Skin of body (tissue), 2 donors: ENCODE results near the gene AK1. TPM values are rescaled to one million over a fixed set of nuclear protein-coding genes. Genes with fewer than 3 reads are reported as not detected.

Experiments used
- DNase-seq: peaks from one replicate; lab custom pipeline; 2025; lab: John Stamatoyannopoulos, UW
- total RNA-seq: library from RNA; depleted of rRNA; stranded (reverse); fragments of >200 nt; gene quantifications from one replicate; pipeline ENCODE4 v1.2.3, GENCODE V29; 2014

AK1 gene
- total RNA-seq, 1 donor from 2014 or later, result 47.1 TPM

DNA sequence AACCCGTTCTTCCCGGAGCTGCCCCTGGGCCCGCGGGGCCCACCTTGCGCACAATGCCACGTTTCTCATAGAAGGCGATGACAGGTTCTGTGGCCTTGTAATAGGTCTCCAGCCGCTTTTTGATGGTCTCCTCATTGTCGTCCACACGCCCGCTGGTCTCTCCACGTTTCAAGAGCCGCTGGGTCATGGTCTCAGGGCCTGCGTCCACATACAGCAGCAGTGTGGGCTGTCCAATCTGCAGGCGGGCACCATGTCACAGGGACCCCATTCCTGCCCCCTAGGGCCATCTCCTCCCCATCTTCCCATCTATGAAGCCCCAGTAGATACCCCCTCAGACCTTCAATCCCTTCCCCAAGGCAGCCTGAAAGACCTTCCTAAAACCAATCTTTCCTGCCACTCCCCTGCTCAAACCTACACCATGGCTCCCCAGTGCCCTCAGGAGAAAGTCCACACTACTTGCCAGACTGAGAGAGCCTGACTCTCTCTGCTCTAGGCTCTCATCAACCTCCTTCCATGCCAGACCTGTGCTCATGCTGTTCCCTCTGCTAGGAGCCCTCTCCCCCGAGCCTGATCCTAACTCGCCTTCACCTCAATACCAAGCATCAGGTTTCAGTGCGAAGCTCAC, 9.1 kb downstream of the AK1 start:
- no peak for DNase-seq

DNA sequence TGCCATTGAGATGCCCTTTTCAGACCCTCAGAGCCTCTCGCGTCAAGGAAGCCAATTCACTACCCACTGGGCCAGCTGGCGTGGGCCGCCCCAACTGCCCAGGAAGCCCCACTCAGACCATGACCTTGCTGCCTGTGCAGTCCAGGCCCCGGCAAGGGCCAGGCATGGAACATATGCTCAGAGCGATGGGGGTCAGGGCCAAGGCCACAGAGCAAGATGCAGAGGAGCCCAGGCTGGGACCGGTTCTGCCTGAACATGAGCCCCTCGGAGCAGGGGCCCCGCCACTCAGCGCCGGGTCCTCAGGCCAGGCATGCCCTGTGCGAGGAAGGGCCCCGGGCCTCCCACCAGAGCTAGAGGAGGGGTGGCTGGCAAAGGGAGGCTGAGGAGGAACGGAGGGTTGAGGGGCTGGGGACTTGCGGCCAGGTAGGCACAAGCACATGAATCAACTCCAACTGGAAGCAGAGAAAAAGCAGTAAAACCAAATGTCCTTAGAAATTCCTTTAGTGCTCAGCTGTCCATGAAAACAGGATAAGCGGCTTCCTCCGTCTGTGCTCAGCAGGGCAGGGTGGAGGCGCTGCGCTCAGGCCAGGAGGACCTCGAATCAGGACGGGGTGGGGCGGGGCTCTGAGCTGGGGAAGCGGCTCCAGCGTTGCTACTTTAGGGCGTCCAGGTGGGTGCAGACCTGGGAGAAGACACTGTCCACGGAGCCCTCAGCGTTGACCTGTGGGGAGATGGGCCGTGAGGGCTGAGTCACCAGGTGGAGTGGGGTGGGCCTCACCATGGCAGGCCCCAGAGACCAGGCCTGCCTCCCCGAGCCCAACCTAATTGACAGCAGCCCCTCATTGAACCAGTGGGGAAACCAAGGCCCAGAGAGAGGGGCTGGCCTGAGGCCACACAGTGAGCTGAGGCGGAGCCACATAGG, 9.9 kb downstream of the AK1 start:
- DNase-seq, result no peak

DNA sequence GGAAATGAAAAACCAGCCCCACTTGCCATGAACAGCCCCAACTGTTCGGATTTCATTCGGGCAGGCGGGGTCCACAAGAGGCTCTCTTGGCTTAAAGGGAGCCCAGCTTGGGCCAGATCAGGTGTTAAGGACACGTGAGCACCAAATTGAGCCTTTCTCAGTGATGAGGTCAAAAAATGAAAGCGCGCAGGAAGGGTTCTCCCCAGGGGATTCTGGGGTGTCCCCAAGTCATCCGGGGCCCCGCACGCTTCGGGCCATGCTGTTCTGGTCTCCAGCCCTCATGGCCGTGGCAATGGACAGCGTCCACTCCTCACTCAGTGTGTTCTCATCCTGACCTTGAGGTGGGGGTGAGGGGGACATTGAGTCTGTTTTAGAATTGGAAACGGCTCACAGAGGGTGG, 10.9 kb downstream of the AK1 start:
- DNase-seq, result no peak

DNA sequence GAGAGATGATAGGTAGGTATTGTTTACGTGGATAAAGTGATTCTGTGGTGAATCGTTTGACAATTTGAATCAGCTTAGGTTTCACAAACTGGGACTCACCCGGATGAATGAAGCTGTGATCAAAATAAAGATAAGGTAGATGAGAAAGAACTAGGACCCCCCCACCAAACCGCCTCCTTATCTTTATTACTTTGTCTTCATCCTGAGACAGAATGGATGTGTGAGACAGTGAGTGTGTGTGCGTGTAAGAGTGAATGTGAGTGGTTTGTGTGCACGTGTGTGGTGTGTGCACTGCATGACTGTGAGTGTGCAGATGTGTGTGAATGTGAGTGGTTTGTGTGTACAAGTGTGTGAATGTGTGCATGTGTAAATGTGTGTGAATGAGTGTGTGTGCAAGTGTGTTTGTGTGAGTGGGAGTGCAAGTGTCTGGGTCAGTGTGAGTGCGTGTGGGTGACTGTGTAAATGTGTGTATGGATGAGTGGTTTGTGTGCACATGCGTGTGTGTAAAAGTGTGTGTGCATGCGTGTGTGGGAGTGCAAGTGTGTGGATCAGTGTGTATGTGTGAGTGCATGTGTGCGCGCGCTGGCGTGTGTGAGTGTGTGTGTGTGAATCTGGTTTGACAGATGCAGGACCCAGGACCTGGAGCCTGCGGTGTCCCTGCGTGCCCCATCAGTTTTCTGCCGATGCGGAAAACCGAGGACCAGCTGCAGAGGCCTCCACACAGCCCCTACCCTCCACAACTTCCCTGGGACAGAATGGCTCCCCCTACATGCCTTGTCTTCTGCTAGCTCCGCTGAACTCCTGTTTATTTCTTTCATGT, 11.6 kb downstream of the AK1 start:
- no peak for DNase-seq

DNA sequence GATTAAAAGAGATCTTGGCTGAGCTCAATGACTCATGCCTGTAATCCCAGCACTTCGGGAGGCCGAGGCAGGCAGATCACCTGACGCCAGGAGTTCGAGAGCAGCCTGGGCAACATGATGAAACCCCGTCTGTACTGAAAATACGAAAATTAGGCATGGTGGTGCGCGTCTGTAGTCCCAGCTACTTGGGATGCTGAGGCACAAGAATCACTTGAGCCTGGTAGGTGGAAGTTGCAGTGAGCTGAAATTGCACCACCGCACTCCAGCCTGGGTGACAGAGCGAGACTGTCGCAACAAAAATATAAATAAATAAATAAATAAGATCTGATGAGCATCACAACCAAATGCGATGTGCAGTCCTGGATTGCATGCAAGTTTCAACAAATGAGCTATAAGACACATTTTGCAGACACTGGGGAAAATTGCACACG, 14.3 kb downstream of the AK1 start:
- DNase-seq, result no peak

DNA sequence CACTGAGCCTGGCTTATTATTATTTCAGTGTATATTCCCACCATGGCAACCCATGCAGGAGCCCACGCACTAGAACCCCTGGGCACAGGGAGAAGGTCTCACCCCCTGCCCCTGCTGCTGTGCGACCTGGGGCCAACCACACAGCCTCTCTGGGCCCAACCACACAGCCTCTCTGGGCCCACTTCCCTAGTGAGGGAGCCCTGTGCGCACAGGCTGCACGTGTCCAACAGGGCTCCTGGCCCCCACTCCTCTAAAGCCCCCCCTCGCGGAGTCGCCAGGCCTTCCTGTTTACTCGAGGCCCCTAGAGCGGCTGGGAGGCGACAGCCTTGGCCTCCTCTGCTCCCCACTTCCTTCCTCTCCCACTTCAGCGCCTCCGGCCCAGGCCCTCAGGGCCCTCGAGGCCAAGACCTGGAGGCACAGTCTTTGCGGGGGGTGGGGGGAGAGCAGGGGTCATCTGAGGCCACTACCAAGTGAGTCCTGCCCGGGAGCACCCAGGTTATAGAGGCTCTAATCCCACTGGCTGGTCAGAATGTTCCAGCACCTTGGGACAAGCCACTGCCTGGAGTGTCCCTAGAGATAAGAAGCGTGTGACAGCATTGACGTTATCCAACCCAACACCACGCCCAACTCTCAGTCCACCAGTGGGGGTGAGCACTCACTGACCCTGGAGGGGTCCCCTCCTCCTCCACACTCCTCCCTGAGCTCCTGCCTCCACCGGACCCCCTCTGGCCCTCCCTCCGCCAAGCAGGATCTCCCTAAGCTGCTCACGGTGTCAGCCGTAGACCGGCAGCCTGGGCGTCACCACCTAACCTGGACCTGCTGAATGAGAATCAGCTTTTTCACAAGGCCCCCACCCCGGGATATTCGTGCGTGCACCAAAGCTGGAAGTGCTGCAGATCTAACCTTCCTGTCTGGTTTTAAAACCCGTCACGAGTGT, 15.1 kb downstream of the AK1 start:
- DNase-seq, result no peak

DNA sequence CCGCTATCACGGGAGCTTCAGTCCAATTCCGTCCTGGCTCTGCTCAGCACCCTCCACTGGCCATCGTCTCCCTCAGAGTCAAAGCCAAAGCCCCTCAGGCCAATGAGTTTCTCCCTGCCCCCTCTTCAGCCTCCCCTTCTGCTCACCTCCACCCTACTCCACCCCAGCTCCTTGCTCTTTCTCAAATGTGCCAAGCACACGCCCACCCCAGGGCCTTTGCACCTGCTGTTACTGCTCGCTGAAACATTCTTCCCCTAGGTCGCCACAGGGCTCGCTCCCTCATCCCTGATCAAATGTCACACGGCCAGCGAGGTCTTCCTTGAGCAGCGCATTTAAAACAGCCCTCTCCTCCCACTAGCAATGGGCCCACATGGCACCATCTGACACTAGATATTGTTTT, 16.7 kb downstream of the AK1 start:
- DNase-seq, result no peak

DNA sequence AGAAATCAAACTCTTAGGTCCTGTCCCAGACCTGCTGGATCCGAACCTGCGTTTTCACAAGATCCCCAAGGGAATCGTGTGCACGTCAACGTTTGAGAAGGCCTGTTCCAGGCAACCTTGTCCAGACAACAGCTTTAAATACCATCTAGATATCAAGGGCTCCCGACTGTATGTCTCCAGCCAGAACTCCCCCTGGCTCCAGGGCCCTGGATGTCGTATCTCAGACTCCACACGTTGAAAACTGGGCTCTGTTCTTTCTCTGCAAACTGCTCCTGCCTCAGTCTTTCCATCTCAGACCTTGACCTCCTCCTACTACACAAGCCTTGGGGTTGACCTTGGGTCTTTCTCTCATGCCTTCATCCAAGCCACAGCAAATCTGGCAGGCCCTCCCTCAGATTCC, 17.2 kb downstream of the AK1 start:
- DNase-seq, result no peak

DNA sequence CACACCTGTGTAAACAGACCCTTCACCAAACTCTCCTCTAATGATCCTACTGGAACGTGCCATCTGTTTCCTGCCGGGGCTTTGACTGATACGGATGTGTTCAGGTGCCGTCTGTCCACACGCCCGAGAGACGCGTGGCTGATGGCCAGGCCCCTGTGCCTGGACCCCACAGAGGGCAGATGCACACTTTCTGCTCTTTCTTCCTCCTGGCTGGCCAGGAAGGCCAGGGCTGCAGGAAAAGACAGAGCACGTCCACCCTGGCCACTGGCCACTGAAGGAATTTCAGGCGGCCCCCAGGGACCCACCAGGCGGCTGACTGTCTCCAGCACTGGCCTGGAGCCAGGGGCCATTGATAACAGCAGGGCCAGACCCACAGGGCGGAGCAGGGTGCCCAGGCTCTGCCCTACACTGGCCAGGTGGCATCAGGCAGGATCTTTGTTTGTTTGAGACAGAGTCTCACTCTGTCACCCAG, 19.4 kb downstream of the AK1 start:
- no peak for DNase-seq

DNA sequence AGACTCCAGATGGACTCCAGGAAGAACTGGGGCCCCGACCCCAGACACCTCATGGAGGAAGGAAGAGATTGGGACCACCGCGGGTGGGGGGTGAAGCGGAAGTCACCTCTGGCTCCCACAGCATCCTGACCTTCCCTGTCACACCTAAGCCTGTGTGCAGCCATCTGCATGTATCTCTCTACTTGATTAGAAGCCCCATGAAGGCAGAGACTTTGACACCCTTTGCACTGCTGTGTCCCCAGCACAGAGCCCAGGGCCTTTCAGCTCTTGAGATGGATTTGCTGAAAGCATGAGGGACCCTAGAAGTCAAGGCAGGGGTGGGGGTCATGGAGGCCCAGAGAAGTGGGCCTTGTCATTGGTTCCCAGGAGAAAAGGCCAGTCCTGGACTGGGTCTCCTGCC, 20.2 kb downstream of the AK1 start:
- no peak for DNase-seq

DNA sequence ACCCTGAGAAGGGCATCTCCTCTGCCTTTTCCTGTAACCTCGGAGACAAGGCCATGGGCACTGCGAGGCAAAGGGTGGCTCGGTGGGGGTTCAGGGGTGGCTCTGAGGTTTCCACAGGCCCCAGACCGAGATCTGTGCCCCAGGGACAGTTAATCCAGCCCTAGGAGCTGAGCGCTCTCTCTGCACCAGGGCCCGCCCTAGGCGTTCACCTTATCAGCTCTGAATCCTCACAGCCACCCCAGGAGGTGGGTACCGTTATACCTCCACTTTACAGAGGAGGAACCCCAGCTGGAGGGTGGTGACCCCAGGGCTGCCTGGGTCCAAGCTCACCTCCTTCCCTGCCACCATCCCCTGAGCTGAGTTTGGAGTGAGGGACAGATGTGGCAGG, 20.8 kb downstream of the AK1 start:
- no peak for DNase-seq

DNA sequence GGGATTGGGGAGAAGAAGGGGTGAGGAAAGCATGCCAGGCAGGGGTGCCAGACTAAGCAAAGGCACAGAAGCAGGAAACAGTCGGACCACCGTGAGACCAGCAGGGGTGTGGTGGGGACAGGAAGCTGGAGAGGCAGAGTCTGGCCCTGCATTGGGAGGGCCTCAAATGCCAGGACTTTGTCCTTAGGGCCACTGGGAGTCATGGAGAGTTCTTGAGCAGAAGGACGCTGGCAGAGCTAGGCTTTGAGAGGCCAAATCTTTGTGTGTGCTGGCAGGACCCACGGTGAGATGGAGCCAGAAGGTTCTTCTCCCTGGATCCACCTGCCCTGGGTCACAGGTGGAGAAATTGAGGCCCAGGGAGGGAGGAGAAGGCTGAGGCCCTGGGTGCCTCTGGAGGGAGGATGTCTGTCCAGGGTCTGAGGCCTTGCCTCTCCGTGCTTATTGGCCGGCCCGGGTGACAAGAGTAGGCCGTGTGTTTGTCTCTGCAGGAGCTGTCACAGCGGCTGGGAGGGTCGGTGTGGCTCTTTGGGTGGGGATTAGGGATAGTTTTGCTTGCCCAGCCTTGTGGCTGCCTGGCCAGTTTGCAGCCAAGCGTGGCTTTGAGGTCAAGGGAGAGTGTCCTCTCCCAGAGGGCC, 21.3 kb downstream of the AK1 start:
- DNase-seq, result no peak

DNA sequence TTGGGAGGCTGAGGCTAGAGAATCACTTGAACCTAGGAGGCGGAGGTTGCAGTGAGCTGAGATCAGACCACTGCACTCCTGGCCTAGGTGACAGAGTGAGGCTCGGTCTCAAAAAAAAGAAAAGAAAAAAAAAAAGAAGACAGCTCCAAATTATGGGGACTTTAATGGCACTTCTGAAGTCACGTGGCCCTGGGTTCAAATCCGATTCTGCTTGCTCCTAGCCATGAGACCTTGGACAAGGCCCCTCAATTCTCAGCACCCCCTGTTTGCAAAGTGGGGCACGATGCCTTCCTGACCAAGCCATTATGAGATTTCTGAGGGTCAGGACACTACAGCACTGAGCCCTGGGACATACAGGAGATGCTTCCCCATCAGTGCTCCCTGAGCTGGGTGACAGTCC, 22.0 kb downstream of the AK1 start:
- DNase-seq, result no peak

DNA sequence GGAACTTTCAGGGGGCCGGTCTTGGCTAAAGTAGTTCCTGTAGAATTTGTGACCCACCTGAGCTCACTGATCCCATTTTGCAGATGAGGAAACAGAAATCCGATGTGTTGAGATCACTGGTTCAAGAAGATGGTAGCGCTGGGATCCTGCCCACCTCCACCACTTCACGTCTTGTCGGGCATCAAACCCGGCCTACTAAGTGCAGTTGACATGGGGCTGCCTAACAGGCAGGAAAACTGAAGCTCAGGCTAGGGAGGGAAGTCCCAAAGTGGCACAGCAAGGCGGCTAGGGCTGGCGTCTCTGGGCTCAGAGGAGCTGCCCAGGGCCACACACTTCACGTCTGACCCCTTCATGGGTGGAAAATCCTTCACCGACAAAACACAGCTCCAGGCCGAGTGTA, 22.5 kb downstream of the AK1 start:
- no peak for DNase-seq

DNA sequence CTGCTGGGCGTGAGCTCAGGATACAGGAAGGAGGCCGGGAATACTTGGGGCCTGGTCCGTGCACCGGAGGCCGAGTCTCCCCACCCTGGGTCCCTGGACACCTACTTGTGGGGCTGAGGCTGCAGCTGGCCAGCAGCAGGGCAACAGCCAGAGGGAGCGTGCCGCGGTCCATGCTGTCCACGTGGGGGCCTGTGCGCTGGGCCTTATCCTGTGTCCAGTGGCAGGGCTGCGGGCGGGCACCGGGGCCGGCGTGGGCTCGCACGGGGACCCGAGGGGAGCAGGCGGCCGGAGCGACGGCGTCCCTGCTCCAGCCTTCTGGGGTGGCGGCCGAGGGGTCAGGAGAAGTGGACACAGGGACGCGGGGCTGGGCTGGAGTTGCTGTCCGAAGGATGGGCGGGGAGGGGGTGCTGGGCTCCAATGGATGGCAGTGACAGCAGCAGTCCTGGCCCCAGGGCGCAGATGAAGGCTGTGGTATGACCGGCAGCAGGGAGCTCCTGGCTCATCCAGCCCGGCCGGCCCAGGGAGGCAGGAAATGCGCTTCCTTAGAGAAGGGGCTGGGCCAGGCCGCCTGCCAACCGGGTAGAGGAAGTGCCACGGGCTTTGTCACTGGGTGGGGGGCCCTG, 23.2 kb downstream of the AK1 start, which contains the start of gene ENG:
ENG (minus strand) TSS at position 475 of the 623 bp plus-strand sequence; CDS start at position 172, 303 bp downstream.
- no peak for DNase-seq

DNA sequence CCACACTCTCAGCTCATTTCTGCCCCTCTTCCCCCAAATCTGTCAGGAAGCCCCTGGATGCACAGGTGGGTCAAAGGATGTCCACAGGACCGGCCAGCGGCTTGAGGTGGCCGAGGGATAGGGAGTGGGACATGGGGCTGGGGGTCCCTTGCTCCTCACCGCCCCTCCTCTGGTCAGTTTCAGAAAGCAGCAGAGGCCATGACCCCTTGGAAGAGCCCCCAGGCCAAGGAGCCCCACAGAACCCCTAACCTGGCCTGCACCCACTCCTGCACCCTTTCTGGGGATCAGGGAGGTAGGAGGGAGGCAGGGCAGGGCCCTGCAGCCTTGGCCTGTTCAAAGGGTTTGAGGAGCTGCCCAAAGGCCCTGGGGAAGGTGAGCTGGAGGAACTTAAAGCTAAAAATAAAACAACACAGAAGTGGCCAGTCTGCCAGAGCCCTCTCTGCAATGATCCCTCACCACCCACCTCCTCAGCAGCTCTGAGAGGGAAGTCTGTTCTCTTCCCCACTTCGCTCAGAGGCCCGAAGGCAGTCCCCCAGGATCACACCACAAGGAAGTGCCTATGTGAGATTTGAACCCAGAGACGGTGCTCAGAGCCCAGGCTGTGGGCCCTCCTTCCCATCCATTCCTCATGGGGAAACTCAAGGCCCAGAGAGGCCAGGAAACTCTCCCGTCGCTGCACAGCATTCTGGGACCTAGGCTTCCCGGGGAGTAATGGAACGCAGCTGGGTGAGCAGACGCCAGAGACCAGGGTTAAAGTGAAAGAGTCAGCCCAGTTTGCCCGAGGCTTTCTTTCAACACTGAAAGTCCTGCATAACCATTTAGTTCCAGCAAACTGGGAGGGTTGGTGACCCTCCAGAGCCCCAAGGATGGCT, 23.9 kb downstream of the AK1 start:
- DNase-seq, result no peak

DNA sequence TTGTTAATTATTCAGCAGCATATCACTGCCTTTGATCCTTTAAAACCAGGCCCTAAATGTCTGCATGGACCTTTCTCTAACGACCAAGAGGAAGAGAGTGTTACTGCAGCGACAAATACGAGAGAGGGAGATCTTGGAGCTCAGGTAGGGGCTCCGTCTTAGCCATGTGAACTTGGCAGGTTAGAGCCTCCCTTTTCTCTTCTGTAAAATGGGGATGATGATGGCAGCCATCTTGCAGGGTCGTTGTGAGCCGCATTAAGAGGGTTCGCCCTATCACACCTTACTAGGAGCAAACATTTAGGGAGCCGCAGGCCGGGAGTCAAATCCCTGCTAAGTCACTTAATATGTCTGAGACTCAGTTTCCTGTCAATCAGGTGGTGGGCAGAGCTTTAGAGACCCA, 24.6 kb downstream of the AK1 start:
- no peak for DNase-seq

DNA sequence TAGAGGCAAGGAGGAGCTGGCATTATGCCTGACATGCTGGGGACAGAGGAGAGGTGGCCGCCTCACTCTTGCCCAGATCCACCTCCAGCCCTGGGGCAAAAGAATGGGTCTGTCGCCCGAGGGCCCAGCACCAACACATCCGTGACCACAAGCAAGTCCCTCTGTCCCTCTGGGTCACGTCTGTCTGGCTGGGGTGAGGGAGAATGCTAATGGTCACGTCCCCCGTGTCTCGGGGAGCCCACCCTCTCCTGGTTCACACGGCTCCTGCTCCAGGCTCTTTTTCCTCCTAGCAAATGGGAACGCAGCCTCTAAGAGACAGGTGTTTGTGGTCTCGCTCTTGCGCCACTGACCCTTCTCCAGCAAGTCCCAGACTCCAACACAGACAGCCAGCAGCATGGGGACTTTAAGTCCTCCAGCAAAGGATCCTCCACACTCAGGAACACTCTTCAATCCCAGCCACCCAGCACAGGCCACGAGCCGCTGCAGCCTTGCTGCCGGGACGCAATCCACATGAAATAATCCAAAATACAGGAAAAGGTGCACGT, 27.1 kb downstream of the AK1 start:
- DNase-seq, result no peak
